KOPT-K1 (cell line): ENCODE results near the gene BTBD9.

Experiments
- H3K27ac ChIP-seq: fragments of 200-600 bp; sonication (generic); 2 replicates; pipeline ENCODE4 v1.5.1; 2016; ENCODE audit warnings: antibody characterized with exemption, mild to moderate bottlenecking, low read depth, low read length; ENCODE audit not compliant: poor library complexity, severe bottlenecking
- H3K36me3 ChIP-seq: fragments of 200-600 bp; sonication (generic); 2 replicates; pipeline ENCODE4 v1.5.1; 2017; ENCODE audit warnings: antibody characterized with exemption, mild to moderate bottlenecking, low read length, moderate library complexity; ENCODE audit not compliant: insufficient read depth
- H3K9me3 ChIP-seq: fragments of 200-600 bp; sonication (generic); 2 replicates; pipeline ENCODE4 v1.5.1; 2017; ENCODE audit warnings: antibody characterized with exemption, low read length, mild to moderate bottlenecking; ENCODE audit not compliant: insufficient read depth, poor library complexity, severe bottlenecking

The BTBD9 gene

GRCh38 chr6:38167598-38167997 lies 472.1 kb downstream of the BTBD9 start:
- Histone ChIP-seq H3K36me3 (no peaks in the 10 kb centered on the region), H3K9me3 (no peaks in the 10 kb centered on the region), H3K27ac (no peak overlapping the region)

- no peaks in the 10 kb centered on the region for H3K36me3 ChIP-seq
Observed at GRCh38 chr6:38166411-38167240, 473.1 kb downstream of the BTBD9 start.

GRCh38 chr6:38164671-38165108 lies 475.0 kb downstream of the BTBD9 start:
- no peaks in the 10 kb centered on the region for H3K9me3 ChIP-seq
- H3K27ac ChIP-seq: no peak overlapping the region
- H3K36me3 ChIP-seq: no peaks in the 10 kb centered on the region

More at GRCh38 chr6:38166411-38167240, 473.1 kb downstream of the BTBD9 start:
- Histone ChIP-seq H3K27ac (no peak overlapping the region), H3K9me3 (no peaks in the 10 kb centered on the region)

- Histone ChIP-seq H3K27ac (no peak overlapping the region), H3K36me3 (no peaks in the 10 kb centered on the region), H3K9me3 (no peaks in the 10 kb centered on the region)
Observed at GRCh38 chr6:38164131-38164481, 475.6 kb downstream of the BTBD9 start.

GRCh38 chr6:38163186-38164130 lies 476.3 kb downstream of the BTBD9 start:
- no peaks in the 10 kb centered on the region for H3K9me3 ChIP-seq
- no peaks in the 10 kb centered on the region for H3K36me3 ChIP-seq
- H3K27ac ChIP-seq: no peak overlapping the region

GRCh38 chr6:38162493-38163185 lies 477.1 kb downstream of the BTBD9 start:
- Histone ChIP-seq H3K36me3 (no peaks in the 10 kb centered on the region), H3K27ac (no peak overlapping the region), H3K9me3 (no peaks in the 10 kb centered on the region)

- H3K36me3 ChIP-seq: no peaks in the 10 kb centered on the region
- no peak overlapping the region for H3K27ac ChIP-seq
- H3K9me3 ChIP-seq: no peaks in the 10 kb centered on the region
Observed at GRCh38 chr6:38161754-38162492, 477.8 kb downstream of the BTBD9 start.

GRCh38 chr6:38161331-38161730 lies 478.4 kb downstream of the BTBD9 start:
- no peaks in the 10 kb centered on the region for H3K36me3 ChIP-seq
- no peaks in the 10 kb centered on the region for H3K9me3 ChIP-seq
- H3K27ac ChIP-seq: no peak overlapping the region

GRCh38 chr6:38160831-38161230 lies 478.9 kb downstream of the BTBD9 start:
- Histone ChIP-seq H3K36me3 (no peaks in the 10 kb centered on the region), H3K9me3 (no peaks in the 10 kb centered on the region), H3K27ac (no peak overlapping the region)

- Histone ChIP-seq H3K27ac (no peak overlapping the region), H3K9me3 (no peaks in the 10 kb centered on the region), H3K36me3 (no peaks in the 10 kb centered on the region)
Observed at GRCh38 chr6:38159596-38159995, 480.1 kb downstream of the BTBD9 start.

GRCh38 chr6:38158762-38159350 lies 480.9 kb downstream of the BTBD9 start:
- Histone ChIP-seq H3K36me3 (0 out of 2 replicates have a peak, but pooled peaks cover 2% of the 10 kb centered on the region), H3K27ac (no peak overlapping the region), H3K9me3 (no peaks in the 10 kb centered on the region)

GRCh38 chr6:38157905-38158304 lies 481.8 kb downstream of the BTBD9 start:
- H3K36me3 ChIP-seq: peaks cover 10% of the 10 kb centered on the region; the same call in 1 of the 2 replicates
- no peak overlapping the region for H3K27ac ChIP-seq
- H3K9me3 ChIP-seq: no peaks in the 10 kb centered on the region

- no peak overlapping the region for H3K27ac ChIP-seq
- H3K36me3 ChIP-seq: peaks cover 19% of the 10 kb centered on the region
- no peaks in the 10 kb centered on the region for H3K9me3 ChIP-seq
Observed at GRCh38 chr6:38156818-38157565, 482.7 kb downstream of the BTBD9 start.
